KBM-7 (cell line): Measurements from ENCODE around the gene RPS18.
A peak's percentile ranks its signal among the peaks of the same experiment; 100 is the strongest.

Source experiments
- DNase-seq: peaks from one replicate; pipeline ENCODE4 v3.0.0-alpha.2; 2015
- in situ Hi-C: fragments of 300-500 bp; cut with MboI; formaldehyde crosslinking; loops from 2 replicates; pipeline ENCODE4 v1.14.3; 2020; ENCODE audit warnings: low sequenced_read_pairs, low pct_unique_long_range_greater_than_20kb, mixed read lengths

Gene RPS18

DNA sequence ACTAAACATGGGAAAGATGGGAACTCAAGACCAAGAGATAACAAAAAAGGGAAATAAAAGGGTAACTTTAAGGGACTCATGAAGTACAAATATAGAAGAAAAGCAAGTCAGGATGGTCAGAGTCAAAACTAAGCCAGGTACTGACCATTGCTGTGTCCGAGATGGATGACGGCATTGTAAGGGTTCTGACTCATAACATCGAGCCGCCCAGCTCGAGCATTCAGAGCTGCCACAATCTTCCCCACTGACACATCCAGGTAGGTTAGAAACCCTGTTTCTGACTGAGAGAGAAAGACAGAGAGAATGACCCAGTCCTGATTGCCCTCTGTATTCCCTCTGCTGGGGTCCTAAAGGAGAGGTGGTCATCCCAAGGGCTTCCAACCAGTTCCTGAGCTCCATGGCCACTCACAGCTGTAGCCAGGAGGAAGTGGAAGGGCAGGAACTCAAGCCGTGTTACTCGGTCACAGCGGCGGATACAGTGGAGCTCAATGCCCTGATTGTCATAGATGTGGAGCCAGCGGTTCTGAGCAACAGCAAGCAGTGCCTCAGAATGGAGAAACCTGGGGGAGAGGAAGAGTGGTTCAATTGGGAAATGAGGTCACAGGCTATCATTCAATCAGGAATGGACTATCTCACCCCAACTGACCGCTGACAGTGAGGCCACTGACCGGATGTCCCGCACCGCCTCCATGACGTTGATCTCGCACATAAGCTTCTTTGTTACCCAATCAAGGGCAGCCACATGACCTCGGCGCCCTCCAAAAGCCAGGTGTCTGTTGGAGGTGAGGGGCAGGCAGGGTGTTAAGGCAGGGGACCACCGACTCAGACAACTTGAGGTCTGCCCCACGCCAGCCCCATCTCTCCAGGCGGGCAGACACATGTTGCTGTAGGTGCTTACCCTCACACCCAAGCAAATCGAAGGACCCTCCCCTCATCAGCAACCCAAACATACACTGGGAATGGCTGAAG, 15.4 kb downstream of the RPS18 start:
- DNase-seq, result no peak
- in situ Hi-C loops, result no loop called here

GRCh38 chr6:33288141-33288920, 16.5 kb downstream of the RPS18 start:
- in situ Hi-C loops, result no loop called here
- DNase-seq, result no peak

GRCh38 chr6:33288921-33289783, 17.3 kb downstream of the RPS18 start, which contains the start of the genes PFDN6 and WDR46:
Gene PFDN6 (plus strand): TSS chr6:33289601. CDS start chr6:33289857, 256 bp downstream.
Gene WDR46 (minus strand): TSS chr6:33289239. CDS start chr6:33289170, 69 bp downstream.
- peak; percentile 96 for DNase-seq
- in situ Hi-C loops, result no loop called here

- in situ Hi-C loops, result no loop called here
- DNase-seq, result no peak
Observed at GRCh38 chr6:33289784-33290315, 18.0 kb downstream of the RPS18 start.

DNA sequence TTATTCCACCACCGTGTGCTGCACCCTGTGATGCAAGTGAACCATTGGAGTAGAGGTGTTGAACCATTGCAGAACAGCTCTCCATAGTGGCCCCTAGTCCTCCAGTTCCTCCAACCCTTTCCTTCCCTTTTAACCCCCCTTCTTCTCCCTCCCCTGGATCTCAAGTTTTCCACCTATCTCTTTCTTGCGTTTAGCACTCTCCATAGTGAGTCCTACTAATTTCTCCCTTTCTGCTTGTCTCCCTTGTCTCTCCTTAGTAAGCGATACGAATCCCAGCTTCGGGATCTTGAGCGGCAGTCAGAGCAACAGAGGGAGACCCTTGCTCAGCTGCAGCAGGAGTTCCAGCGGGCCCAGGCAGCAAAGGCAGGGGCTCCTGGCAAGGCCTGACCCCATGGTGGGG, 18.6 kb downstream of the RPS18 start:
- in situ Hi-C loops, result no loop called here
- no peak for DNase-seq

DNA sequence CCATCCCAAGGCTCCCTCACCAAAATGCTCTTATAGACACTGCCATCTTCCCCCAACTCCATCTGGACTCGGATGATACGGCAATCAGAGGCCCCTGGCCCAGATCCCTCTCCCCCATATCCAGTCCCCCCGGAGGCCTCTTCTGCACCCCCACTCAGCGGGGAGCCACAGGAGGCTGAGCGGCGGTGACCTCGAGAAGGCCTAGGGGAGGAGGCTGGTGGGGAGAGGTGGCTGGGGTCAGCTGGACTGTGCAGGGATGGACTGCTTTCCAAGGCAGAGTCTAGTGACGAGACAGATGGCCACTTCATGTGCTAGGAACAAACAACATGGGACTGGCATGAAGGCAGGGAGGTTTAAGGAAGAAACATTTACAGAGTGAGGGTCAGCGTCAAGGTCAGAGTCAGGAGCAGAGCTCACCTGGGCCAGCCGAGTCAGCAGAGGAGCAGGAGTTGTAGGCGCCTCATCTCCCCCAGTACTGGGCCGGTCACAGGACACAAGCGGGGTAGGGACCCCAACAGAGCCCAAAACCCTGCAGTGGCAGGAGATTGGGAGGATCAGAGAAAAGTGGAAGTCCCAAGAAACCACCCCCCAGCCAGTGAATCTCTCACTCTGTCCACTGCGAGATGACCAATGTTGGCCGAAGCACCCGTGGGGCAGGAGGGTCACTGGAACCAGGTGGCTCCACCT, 21.3 kb downstream of the RPS18 start:
- in situ Hi-C loops, result no loop called here
- no peak for DNase-seq

GRCh38 chr6:33294086-33294823, 22.4 kb downstream of the RPS18 start:
- no peak for DNase-seq
- in situ Hi-C loops, result no loop called here

- in situ Hi-C loops, result no loop called here
- DNase-seq, result no peak
Observed at GRCh38 chr6:33295621-33296369, 23.9 kb downstream of the RPS18 start.

DNA sequence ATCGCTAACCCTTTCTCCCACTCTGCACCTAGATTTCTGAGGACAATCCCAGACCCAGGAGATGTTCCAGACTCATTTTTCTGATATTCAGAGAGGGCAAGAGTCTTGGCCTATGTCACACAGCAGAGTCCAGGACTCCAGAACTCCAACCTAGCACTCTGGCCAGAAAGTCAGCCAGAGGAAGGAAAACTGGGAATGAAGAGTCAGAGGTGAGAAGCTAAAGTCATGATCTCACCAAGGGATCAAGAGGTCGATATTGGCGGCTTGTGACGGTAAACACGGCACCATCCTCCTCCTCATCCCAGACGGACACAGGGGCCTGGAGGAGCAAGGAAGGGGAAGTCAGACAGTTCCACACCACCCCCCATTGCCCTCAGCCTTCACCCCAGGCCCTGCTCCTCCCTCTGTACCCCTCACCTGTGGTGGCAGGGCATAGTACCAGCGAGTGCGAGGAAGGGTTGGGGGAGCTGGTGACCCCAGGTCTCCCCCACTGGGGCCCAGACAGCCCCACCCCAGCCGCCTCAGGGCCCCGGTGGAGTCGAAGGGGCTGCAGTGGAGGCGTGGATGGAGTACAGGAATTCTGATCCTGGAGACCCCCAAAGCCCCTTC, 25.0 kb downstream of the RPS18 start:
- no peak for DNase-seq
- in situ Hi-C loops, result no loop called here

DNA sequence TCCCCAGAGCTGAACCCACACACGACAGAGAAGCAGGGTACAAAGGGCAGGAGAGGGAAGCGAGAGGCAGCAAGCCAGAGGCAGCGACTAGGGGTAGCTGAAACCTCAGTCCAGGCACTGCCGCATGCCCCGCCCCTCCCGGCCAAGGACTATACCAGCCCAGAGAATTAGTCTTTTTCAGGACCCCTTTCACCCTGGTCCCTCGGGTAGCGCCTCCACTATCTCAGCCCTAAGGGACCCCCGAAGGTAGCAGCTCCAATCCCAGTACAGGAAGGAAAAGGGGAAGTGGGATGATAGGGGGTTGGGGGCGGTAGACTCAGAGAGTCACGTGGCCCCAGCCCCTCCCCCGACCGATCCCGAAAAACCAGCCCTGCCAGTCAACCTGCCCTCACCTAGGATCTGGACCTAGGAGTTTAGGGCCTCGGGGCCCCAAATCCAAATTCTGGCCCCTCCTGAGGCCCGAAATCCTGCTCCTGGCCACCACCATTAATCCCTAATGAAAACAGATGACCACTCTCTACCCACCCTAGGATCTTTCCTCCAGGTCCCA, 25.6 kb downstream of the RPS18 start:
- DNase-seq, result peak; percentile 71
- in situ Hi-C loops, result no loop called here

GRCh38 chr6:33297956-33298772, 26.3 kb downstream of the RPS18 start:
- in situ Hi-C loops, result no loop called here
- DNase-seq, result peak; percentile 85

GRCh38 chr6:33298773-33299236, 26.9 kb downstream of the RPS18 start, which contains the start of gene RGL2:
Gene RGL2 (minus strand): TSS chr6:33298942. CDS start chr6:33298610, 332 bp downstream.
- no peak for DNase-seq
- in situ Hi-C loops, result no loop called here

- in situ Hi-C loops, result no loop called here
- DNase-seq, result peak; percentile 93
Observed at GRCh38 chr6:33299237-33299944, 27.5 kb downstream of the RPS18 start.

DNA sequence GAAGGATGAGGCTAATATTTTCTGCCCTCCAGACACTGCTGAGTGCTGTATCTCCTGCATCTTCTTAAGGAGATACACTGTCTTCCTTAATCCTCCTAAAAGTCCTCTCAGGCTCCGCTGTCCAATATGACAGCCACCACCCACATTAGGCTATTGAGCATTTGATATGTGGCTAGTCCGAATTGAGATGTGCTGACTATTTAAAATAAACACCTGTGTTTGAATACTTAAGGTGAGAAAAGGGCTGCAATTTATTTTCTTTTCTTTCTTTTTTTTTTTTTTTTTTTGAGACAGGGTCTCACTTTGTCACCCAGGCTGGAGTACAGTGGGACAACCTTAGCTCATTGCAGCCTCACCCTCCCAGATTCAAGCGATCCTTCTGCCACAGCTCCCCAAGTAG, 30.0 kb downstream of the RPS18 start:
- in situ Hi-C loops, result no loop called here
- no peak for DNase-seq

DNA sequence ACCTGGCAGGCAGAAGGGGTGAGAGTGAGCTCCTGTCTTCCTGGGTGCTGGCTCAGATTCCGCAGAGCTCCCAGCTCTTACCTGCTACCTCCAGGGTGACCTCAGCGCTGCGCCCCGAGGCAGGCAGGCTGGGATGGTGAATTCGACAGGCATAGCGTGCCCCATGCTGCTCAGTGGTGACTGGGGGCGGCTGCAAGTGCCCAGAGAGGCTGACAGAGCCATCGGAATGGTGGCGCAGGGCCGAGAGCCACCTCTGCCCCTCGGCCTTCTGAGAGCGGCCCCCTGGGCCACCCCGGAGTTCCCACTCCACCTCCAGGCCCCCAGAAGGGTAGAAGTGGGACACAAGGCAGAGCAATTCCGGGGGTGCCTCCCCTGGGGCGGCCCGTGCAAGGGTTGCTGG, 32.3 kb downstream of the RPS18 start:
- no peak for DNase-seq
- in situ Hi-C loops, result no loop called here
